AG10803 (cell line): ENCODE data around the gene GOLGA3.

Source experiments
- DNase-seq: peaks from one replicate; pipeline ENCODE4 v3.0.0; 2010; ENCODE audit warnings: low read depth
- H3K4me3 ChIP-seq: 2 replicates; pipeline ENCODE4 v1.5.1; 2011; ENCODE audit warnings: mild to moderate bottlenecking, low read length, control low read depth
- CTCF ChIP-seq: conservative IDR thresholded peaks from 2 replicates; pipeline ENCODE4 v1.5.1; 2011; ENCODE audit warnings: mild to moderate bottlenecking, low read length, control low read depth, inconsistent platforms

Gene GOLGA3

DNA sequence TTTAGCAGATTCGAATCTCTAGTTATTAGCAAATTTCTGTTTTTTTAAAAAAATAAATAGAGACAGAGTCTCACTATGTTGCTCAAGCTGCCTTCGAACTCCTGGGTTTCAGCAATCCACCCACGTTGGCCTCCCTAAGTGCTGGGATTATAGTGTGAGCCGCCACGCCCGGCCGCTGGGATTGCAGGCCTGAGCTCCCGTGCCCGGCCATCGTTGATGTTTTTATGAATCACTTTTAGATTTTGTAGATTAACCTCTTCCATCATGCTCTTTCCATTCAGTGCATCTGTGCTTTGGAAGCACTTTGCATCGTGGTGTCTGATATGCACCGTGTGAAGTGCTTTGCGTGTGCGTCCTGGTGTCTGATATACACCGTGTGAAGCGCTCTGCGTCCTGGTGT lies 97.1 kb downstream of the GOLGA3 start:
- H3K4me3 ChIP-seq, result no peak overlapping the region
- TF ChIP-seq CTCF, result no peak
- DNase-seq, result no peak

- no peak for DNase-seq
- TF ChIP-seq CTCF, result no peak
- no peak overlapping the region for H3K4me3 ChIP-seq
These were observed 98.3 kb downstream of the GOLGA3 start for GRCh38 chr12:132730353-132730752.

GRCh38 chr12:132729541-132730320 lies 98.9 kb downstream of the GOLGA3 start:
- H3K4me3 ChIP-seq, result no peak overlapping the region
- no peak for DNase-seq
- no peak for TF ChIP-seq CTCF

GRCh38 chr12:132728502-132728901 lies 100.2 kb downstream of the GOLGA3 start:
- no peak overlapping the region for H3K4me3 ChIP-seq
- no peak for TF ChIP-seq CTCF
- no peak for DNase-seq

DNA sequence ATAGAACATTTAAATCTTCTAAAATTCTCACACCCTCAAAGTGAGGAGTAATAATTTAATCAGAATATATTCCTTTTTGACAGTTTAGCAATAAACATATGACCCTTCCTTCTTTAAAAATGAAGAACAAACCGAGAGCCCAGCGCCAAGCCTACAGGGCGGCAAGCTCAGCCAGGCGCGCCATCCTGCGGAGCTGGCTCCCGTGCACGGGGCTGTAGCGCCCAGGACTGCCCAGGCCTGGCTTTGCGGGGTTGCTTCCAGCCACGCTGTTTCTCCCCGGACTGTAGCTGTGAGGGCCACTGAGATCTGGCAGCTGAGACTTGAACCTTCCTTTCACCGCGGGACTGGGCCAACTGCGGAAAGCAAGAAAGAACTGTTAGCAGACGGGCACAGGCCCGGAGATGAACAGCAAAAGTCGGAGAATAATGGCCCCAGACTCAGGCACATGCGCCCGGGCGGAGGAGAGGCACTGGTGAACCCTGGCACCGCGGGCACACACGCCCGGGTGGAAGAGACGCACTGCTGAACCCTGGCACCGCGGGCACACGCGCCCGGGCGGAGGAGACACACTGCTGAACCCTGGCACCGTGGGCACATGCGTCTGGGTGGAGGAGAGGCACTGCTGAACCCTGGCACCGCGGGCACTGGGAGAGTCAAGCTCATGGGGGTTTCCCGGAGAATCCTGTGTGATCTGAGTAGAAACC lies 101.4 kb downstream of the GOLGA3 start:
- no peak for DNase-seq
- no peak for TF ChIP-seq CTCF
- no peak overlapping the region for H3K4me3 ChIP-seq

DNA sequence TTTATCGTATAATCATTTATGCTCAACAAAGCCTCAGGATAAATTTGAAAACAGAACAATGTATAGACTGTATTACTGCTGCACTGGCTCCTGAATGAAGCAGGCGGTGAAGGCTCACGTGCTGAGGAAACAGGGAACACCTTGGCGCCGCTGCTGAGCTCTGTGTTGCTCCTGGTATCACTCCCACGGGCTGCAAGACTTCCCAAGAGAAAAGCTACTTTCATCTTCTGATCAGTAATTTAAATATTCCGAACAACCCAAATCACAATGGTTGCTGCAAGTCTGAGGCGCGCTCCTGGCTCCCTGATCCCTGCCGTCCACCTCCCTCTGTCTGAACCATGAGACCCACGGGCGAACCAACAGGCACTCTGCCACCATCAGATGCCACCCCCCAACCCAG lies 102.3 kb downstream of the GOLGA3 start:
- no peak overlapping the region for H3K4me3 ChIP-seq
- no peak for DNase-seq
- no peak for TF ChIP-seq CTCF

- TF ChIP-seq CTCF, result peak; percentile 8; the same call in 1 of the 2 replicates
- H3K4me3 ChIP-seq, result no peak overlapping the region
- peak; percentile 63 for DNase-seq
These were observed 104.0 kb downstream of the GOLGA3 start for GRCh38 chr12:132724506-132725241.
